ENCODE data around the gene CLCN7. TPM values are rescaled to one million over a fixed set of nuclear protein-coding genes. Genes with fewer than 3 reads are reported as not detected.

Gene CLCN7
- total RNA-seq, 1 donor from 2014 or later = 49.8 TPM

GRCh38 chr16:1433263-1433560, 41.6 kb downstream of the CLCN7 start:
- DNase-seq (ENCODE audit: extremely low spot score in 2 of 2) = no peak
- no peaks in the 10 kb centered on the region for H3K4me1 ChIP-seq
- H3K9me3 ChIP-seq = no peaks in the 10 kb centered on the region
- no peak overlapping the region for H3K27ac ChIP-seq
- intact Hi-C loops (cut with DNase I) = no loop called here
- H3K27me3 ChIP-seq = no peaks in the 10 kb centered on the region
- H3K4me3 ChIP-seq = no peak overlapping the region
- H3K36me3 ChIP-seq = no peaks in the 10 kb centered on the region
- TF ChIP-seq CTCF (IDR thresholded peaks at IDR 0.05) (no peak), POLR2A (IDR thresholded peaks at IDR 0.05) (no peak), POLR2AphosphoS5 (IDR thresholded peaks at IDR 0.05; ENCODE audit: insufficient read depth in 1 of 2, low read depth in 1 of 2) (no peak)

- TF ChIP-seq CTCF (IDR thresholded peaks at IDR 0.05) = no peak
- TF ChIP-seq POLR2A (IDR thresholded peaks at IDR 0.05) = no peak
- TF ChIP-seq POLR2AphosphoS5 (IDR thresholded peaks at IDR 0.05; ENCODE audit: insufficient read depth in 1 of 2, low read depth in 1 of 2) = no peak
- H3K27ac ChIP-seq = no peak overlapping the region
- no peak overlapping the region for H3K4me3 ChIP-seq
Measured at GRCh38 chr16:1432388-1433262, 42.2 kb downstream of the CLCN7 start.

GRCh38 chr16:1431497-1432270, 43.1 kb downstream of the CLCN7 start:
- intact Hi-C loops (cut with DNase I) = no loop called here
- H3K27ac ChIP-seq = no peak overlapping the region
- H3K36me3 ChIP-seq = no peaks in the 10 kb centered on the region
- no peaks in the 10 kb centered on the region for H3K9me3 ChIP-seq
- TF ChIP-seq POLR2A (IDR thresholded peaks at IDR 0.05) (no peak), POLR2AphosphoS5 (IDR thresholded peaks at IDR 0.05; ENCODE audit: insufficient read depth in 1 of 2, low read depth in 1 of 2) (no peak), CTCF (IDR thresholded peaks at IDR 0.05) (no peak)
- no peaks in the 10 kb centered on the region for H3K4me1 ChIP-seq
- no peaks in the 10 kb centered on the region for H3K27me3 ChIP-seq
- H3K4me3 ChIP-seq = no peak overlapping the region
- no peak for DNase-seq (ENCODE audit: extremely low spot score in 2 of 2)

More at GRCh38 chr16:1432388-1433262, 42.2 kb downstream of the CLCN7 start:
- no peak for DNase-seq (ENCODE audit: extremely low spot score in 2 of 2)
- Histone ChIP-seq H3K36me3 (no peaks in the 10 kb centered on the region), H3K4me1 (no peaks in the 10 kb centered on the region), H3K9me3 (no peaks in the 10 kb centered on the region), H3K27me3 (no peaks in the 10 kb centered on the region)
- intact Hi-C loops (cut with DNase I) = no loop called here

- Histone ChIP-seq H3K27ac (no peak within 1 kb of the TSS), H3K4me1 (no peaks in the 10 kb centered on the region), H3K36me3 (no peaks in the 10 kb centered on the region), H3K27me3 (no peaks in the 10 kb centered on the region), H3K9me3 (no peaks in the 10 kb centered on the region), H3K4me3 (no peak within 1 kb of the TSS)
- no peak for DNase-seq (ENCODE audit: extremely low spot score in 2 of 2)
- intact Hi-C loops (cut with DNase I) = no loop called here
- TF ChIP-seq CTCF (IDR thresholded peaks at IDR 0.05) = no peak
- TF ChIP-seq POLR2A (IDR thresholded peaks at IDR 0.05) = no peak
Measured at GRCh38 chr16:1430759-1431496, 43.9 kb downstream of the CLCN7 start, which contains the start of gene PERCC1. Gene PERCC1, plus strand, starts transcription at chr16:1431078. Its CDS starts 1,516 bp downstream, at chr16:1432594.
